ENCODE data around the gene KCNJ15.
"Not testable (repeated sequence)": the region's sequence is repeated elsewhere in the genome, so short reads cannot be mapped to it uniquely, and the experiment has no call there.

Gene KCNJ15

GRCh38 chr21:38244885-38245869 is 11.6 kb upstream of the KCNJ15 start:
- peak; percentile 14 for DNase-seq

- DNase-seq = no peak
These were observed 10.3 kb upstream of the KCNJ15 start for GRCh38 chr21:38246511-38246910.

GRCh38 chr21:38247054-38247453 is 9.7 kb upstream of the KCNJ15 start:
- DNase-seq = not testable (repeated sequence)

- DNase-seq = no peak
These were observed 8.9 kb upstream of the KCNJ15 start for GRCh38 chr21:38247738-38248510.

- DNase-seq = no peak
These were observed 7.5 kb upstream of the KCNJ15 start for GRCh38 chr21:38249256-38249655.

GRCh38 chr21:38249696-38250278 is 7.0 kb upstream of the KCNJ15 start:
- DNase-seq = no peak

- DNase-seq = no peak
These were observed 5.8 kb upstream of the KCNJ15 start for GRCh38 chr21:38250991-38251418.

- no peak for DNase-seq
These were observed 1.8 kb upstream of the KCNJ15 start for GRCh38 chr21:38254970-38255369.

- DNase-seq = no peak
These were observed 1.1 kb upstream of the KCNJ15 start for GRCh38 chr21:38255571-38256117.

- no peak for DNase-seq
These were observed 876 bp downstream of the KCNJ15 start for GRCh38 chr21:38257667-38258066.

- DNase-seq = no peak
These were observed 2.0 kb downstream of the KCNJ15 start for GRCh38 chr21:38258521-38259485.

GRCh38 chr21:38259665-38260064 is 2.9 kb downstream of the KCNJ15 start:
- DNase-seq = no peak

GRCh38 chr21:38260426-38260825 is 3.6 kb downstream of the KCNJ15 start:
- DNase-seq = no peak

- no peak for DNase-seq
These were observed 5.1 kb downstream of the KCNJ15 start for GRCh38 chr21:38261851-38262250.

- no peak for DNase-seq
These were observed 6.7 kb downstream of the KCNJ15 start for GRCh38 chr21:38263493-38263892.

- no peak for DNase-seq
These were observed 7.8 kb downstream of the KCNJ15 start for GRCh38 chr21:38264571-38264970.

- DNase-seq = no peak
These were observed 8.4 kb downstream of the KCNJ15 start for GRCh38 chr21:38265166-38265565.

GRCh38 chr21:38266732-38267131 is 9.9 kb downstream of the KCNJ15 start:
- no peak for DNase-seq

- no peak for DNase-seq
These were observed 10.5 kb downstream of the KCNJ15 start for GRCh38 chr21:38267136-38267755.

GRCh38 chr21:38267991-38268863 is 11.4 kb downstream of the KCNJ15 start:
- DNase-seq = no peak
